GM12878 (cell line): ENCODE results near the gene SRRM3. TPM values are rescaled to one million over a fixed set of nuclear protein-coding genes. Genes with fewer than 3 reads are reported as not detected.
A peak's percentile ranks its signal among the peaks of the same experiment; 100 is the strongest.

ENCODE experiments used
- ATF2 ChIP-seq: IDR thresholded peaks from 2 replicates; pipeline ENCODE4 v1.6.1; 2012; ENCODE audit warnings: low read length, inconsistent platforms
- E2F8 ChIP-seq: fragments of 450-650 bp; IDR thresholded peaks from 2 replicates; pipeline ENCODE4 v1.6.1; 2018; ENCODE audit warnings: mild to moderate bottlenecking, low read depth, moderate library complexity; ENCODE audit not compliant: partially characterized antibody
- FOXK2 ChIP-seq: fragments of 450-650 bp; IDR thresholded peaks from 2 replicates; pipeline ENCODE4 v1.6.1; 2017; ENCODE audit warnings: mild to moderate bottlenecking, moderate library complexity
- HCFC1 ChIP-seq: fragments of 150-350 bp; IDR thresholded peaks from 2 replicates; pipeline ENCODE4 v1.6.1; 2014; ENCODE audit warnings: low read length
- IKZF1 ChIP-seq: fragments of 450-650 bp; conservative IDR thresholded peaks from 2 replicates; pipeline ENCODE4 v1.6.1; 2017; ENCODE audit warnings: antibody characterized with exemption, mild to moderate bottlenecking
- LARP7 ChIP-seq: fragments of 450-650 bp; IDR thresholded peaks from 2 replicates; pipeline ENCODE4 v1.6.1; 2017; ENCODE audit warnings: mild to moderate bottlenecking
- MTA2 ChIP-seq: fragments of 450-650 bp; IDR thresholded peaks from 2 replicates; pipeline ENCODE4 v1.6.1; 2016; ENCODE audit warnings: low read depth, mild to moderate bottlenecking, moderate library complexity
- MXI1 ChIP-seq: fragments of 150-350 bp; IDR thresholded peaks from 2 replicates; pipeline ENCODE4 v1.6.1; 2011; ENCODE audit warnings: low read depth, mild to moderate bottlenecking, inconsistent platforms, low read length, improper control_type of control experiment
- PBX3 ChIP-seq: IDR thresholded peaks from 2 replicates; pipeline ENCODE4 v1.6.1; 2011; ENCODE audit warnings: mild to moderate bottlenecking, low read depth, low read length, moderate library complexity; ENCODE audit not compliant: insufficient replicate concordance
- PML ChIP-seq: IDR thresholded peaks from 2 replicates; pipeline ENCODE4 v1.6.1; 2012; ENCODE audit warnings: low read length, inconsistent platforms
- PRDM15 ChIP-seq: fragments of 450-650 bp; formaldehyde crosslinking; IDR thresholded peaks from 2 replicates; pipeline ENCODE4 v1.4.0; 2020; ENCODE audit warnings: mild to moderate bottlenecking, moderate library complexity
- TAF1 ChIP-seq: IDR thresholded peaks from 2 replicates; pipeline ENCODE4 v1.6.1; 2011; ENCODE audit warnings: mild to moderate bottlenecking, low read depth, low read length, borderline replicate concordance
- TCF12 ChIP-seq: IDR thresholded peaks from 2 replicates; pipeline ENCODE4 v1.6.1; 2011; ENCODE audit warnings: low read depth, mild to moderate bottlenecking, low read length
- YY1 ChIP-seq: IDR thresholded peaks from 2 replicates; pipeline ENCODE4 v1.6.1; 2011; ENCODE audit warnings: low read depth, mild to moderate bottlenecking, low read length
- ZBTB11 ChIP-seq: fragments of 450-650 bp; formaldehyde crosslinking; IDR thresholded peaks from 2 replicates; pipeline ENCODE4 v1.5.0; 2022; ENCODE audit warnings: mild to moderate bottlenecking, missing genetic modification characterization
- ZNF207 ChIP-seq: fragments of 450-650 bp; IDR thresholded peaks from 2 replicates; pipeline ENCODE4 v1.6.1; 2014; ENCODE audit warnings: antibody characterized with exemption, mild to moderate bottlenecking, borderline replicate concordance
- polyA plus RNA-seq, 11 experiments: library from polyadenylated mRNA; depleted of rRNA in 4 of 11; unstranded in 6 of 11; stranded (reverse) in 5 of 11; fragments of >200 nt; fragmentation: Nextera tagmentation in 4 of 11; fragmentation: Illumina TruSeq in 1 of 11; extraction: Ambion mirVana in 4 of 11; extraction: Trizol in 1 of 11; gene quantifications; 1 replicate in 1 of 11; 2 replicates in 10 of 11; pipeline versions ENCODE4 v1.2.1 to v1.2.3, GENCODE V29; 2011 to 2016; ENCODE audit warnings: inconsistent platforms in 2 of 11, missing spikeins in 2 of 11, low read depth in 1 of 11
- total RNA-seq, 4 experiments: library from RNA; depleted of rRNA in 3 of 4; stranded (reverse); fragments of >200 nt in 3 of 4; fragmentation: Illumina TruSeq in 1 of 4; extraction: Trizol in 1 of 4; gene quantifications; 2 replicates each; pipeline versions ENCODE4 v1.2.1 to v1.2.3, GENCODE V29; 2013 to 2021

The SRRM3 gene
- total and polyA plus RNA-seq, 10 of the 15 experiments (the other 5 are each of a cell fraction or from before 2014, with no cell fraction given), result 0.03 to 0.15 (median 0.05) TPM; not detected in 6

GRCh38 chr7:76303202-76304147, 101.8 kb downstream of the SRRM3 start (continued):
- TF ChIP-seq PRDM15 (CRISPR knock-in tag) (no peak), TCF12 (no peak), PBX3 (no peak), ATF2 (no peak), MXI1 (peak; percentile 19; the same call in 1 of the 2 replicates), YY1 (no peak), TAF1 (no peak), ZNF207 (no peak), HCFC1 (no peak), LARP7 (no peak), PML (no peak), IKZF1 (peak; percentile 42; the same call in 1 of the 2 replicates), MTA2 (no peak), ZBTB11 (no peak), E2F8 (no peak), FOXK2 (no peak)
